GM12878 (cell line): ENCODE measurements around the gene MYO6.

Experiments used
- CREM ChIP-seq: IDR thresholded peaks from 2 replicates; pipeline ENCODE4 v1.6.1; 2014; ENCODE audit warnings: antibody characterized with exemption, low read depth
- EZH2 ChIP-seq: IDR thresholded peaks from 2 replicates; pipeline ENCODE4 v1.6.1; 2012; ENCODE audit warnings: low read depth, mild to moderate bottlenecking, control low read depth, inconsistent platforms, low read length, borderline replicate concordance; ENCODE audit not compliant: control insufficient read depth
- NR2C2 ChIP-seq: IDR thresholded peaks from 2 replicates; pipeline ENCODE4 v1.6.1; 2011; ENCODE audit warnings: borderline replicate concordance, low read depth; ENCODE audit not compliant: control insufficient read depth, insufficient read length
- PAX5 ChIP-seq: IDR thresholded peaks from 2 replicates; pipeline ENCODE4 v1.6.1; 2011; ENCODE audit warnings: low read depth, low read length, borderline replicate concordance
- PBX3 ChIP-seq: IDR thresholded peaks from 2 replicates; pipeline ENCODE4 v1.6.1; 2011; ENCODE audit warnings: mild to moderate bottlenecking, low read depth, low read length, moderate library complexity; ENCODE audit not compliant: insufficient replicate concordance
- POLR2A ChIP-seq: IDR thresholded peaks from 2 replicates; pipeline ENCODE4 v1.6.1; 2011; ENCODE audit warnings: low read depth, mild to moderate bottlenecking, low read length
- RCOR1 ChIP-seq: conservative IDR thresholded peaks from 2 replicates; pipeline ENCODE4 v1.6.1; 2012; ENCODE audit warnings: low read depth, low read length, improper control_type of control experiment
- YY1 ChIP-seq: IDR thresholded peaks from 2 replicates; pipeline ENCODE4 v1.6.1; 2011; ENCODE audit warnings: low read depth, mild to moderate bottlenecking, low read length

GRCh38 chr6:75968143-75968542 lies 219.1 kb downstream of the MYO6 start:
- TF ChIP-seq PAX5 (no peak), CREM (no peak), POLR2A (no peak), YY1 (no peak), NR2C2 (no peak), EZH2 (no peak), PBX3 (no peak), RCOR1 (no peak)
